AG10803 (cell line): ENCODE measurements around the gene ME1.
"Not testable (repeated sequence)": the region's sequence is repeated elsewhere in the genome, so short reads cannot be mapped to it uniquely, and the experiment has no call there.

Experiments used
- DNase-seq: peaks from one replicate; pipeline ENCODE4 v3.0.0; 2010; ENCODE audit warnings: low read depth
- H3K4me3 ChIP-seq: 2 replicates; pipeline ENCODE4 v1.5.1; 2011; ENCODE audit warnings: mild to moderate bottlenecking, low read length, control low read depth
- CTCF ChIP-seq: conservative IDR thresholded peaks from 2 replicates; pipeline ENCODE4 v1.5.1; 2011; ENCODE audit warnings: mild to moderate bottlenecking, low read length, control low read depth, inconsistent platforms

Gene ME1

GRCh38 chr6:83459663-83460062 is 28.8 kb upstream of the ME1 start:
- no peak for TF ChIP-seq CTCF
- no peak for DNase-seq
- no peak overlapping the region for H3K4me3 ChIP-seq

- not testable (repeated sequence) for DNase-seq, H3K4me3 ChIP-seq
These were observed 19.2 kb upstream of the ME1 start for GRCh38 chr6:83450015-83450414.

- DNase-seq, H3K4me3 ChIP-seq: not testable (repeated sequence)
These were observed 13.3 kb upstream of the ME1 start for GRCh38 chr6:83444086-83444699.

- no peak overlapping the region for H3K4me3 ChIP-seq
- DNase-seq = no peak
- no peak for TF ChIP-seq CTCF
These were observed 12.7 kb upstream of the ME1 start for GRCh38 chr6:83443516-83443915.

- DNase-seq = peak; percentile 12
- H3K4me3 ChIP-seq = no peak overlapping the region
- TF ChIP-seq CTCF = no peak
These were observed 11.9 kb upstream of the ME1 start for GRCh38 chr6:83442752-83443151.

GRCh38 chr6:83439201-83439600 is 8.3 kb upstream of the ME1 start:
- no peak overlapping the region for H3K4me3 ChIP-seq
- no peak for TF ChIP-seq CTCF
- DNase-seq = no peak

- no peak for DNase-seq
- H3K4me3 ChIP-seq = no peak overlapping the region
- no peak for TF ChIP-seq CTCF
These were observed 5.8 kb upstream of the ME1 start for GRCh38 chr6:83436674-83437073.

- no peak for TF ChIP-seq CTCF
- DNase-seq = no peak
- no peak overlapping the region for H3K4me3 ChIP-seq
These were observed 2.3 kb upstream of the ME1 start for GRCh38 chr6:83433177-83433576.
